Measurements from ENCODE around the gene EVA1C.
"Not testable (repeated sequence)": the region's sequence is repeated elsewhere in the genome, so short reads cannot be mapped to it uniquely, and the experiment has no call there.

Gene EVA1C

DNA sequence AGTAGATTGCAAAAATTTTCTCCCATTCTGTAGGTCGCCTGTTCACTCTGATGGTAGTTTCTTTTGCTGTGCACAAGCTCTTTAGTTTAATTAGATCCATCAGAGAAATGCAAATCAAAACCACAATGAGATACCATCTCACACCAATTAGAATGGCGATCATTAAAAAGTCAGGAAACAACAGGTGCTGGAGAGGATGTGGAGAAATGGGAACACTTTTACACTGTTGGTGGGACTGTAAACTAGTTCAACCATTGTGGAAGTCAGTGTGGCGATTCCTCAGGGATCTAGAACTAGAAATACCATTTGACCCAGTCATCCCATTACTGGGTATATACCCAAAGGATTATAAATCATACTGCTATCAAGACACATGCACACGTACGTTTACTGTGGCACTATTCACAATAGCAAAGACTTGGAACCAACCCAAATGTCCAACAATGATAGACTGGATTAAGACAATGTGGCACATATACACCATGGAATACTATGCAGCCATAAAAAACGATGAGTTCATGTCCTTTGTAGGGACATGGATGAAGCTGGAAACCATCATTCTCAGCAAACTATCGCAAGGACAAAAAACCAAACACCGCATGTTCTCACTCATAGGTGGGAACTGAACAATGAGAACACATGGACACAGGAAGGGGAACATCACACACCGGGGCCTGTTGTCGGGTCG, 21.8 kb upstream of the EVA1C start:
- not testable (repeated sequence) for DNase-seq

- DNase-seq, result no peak
These were observed 20.8 kb upstream of the EVA1C start for GRCh38 chr21:32391755-32392154.

DNA sequence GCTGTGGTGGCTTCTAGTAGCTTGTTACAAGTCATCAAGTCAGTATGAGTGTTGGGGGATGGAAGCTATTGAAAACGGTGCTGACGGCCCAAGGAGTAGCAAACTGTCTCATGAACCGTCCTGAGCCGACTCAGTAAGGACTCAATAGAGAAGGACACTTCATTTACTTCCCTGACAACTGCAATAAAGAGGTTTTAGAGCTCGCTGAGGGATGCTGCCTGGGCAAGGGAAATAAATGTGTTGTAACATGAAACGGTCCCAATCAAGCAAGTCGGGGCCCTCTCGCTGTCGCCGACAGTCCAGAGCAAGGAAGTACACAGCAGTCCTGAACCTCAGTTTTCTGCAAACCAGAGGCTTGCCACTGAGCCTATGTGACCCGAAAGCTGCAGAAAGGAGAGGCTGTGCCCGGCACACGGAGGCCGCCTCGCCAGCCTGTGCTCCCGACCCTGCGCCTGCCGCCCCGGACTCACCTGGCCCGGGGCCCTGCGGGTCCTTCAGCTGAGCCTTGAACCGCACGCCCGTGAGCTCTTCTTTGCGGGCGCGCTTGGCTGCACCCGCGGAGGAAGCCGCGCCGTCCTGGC, 20.1 kb upstream of the EVA1C start:
- DNase-seq, result no peak

DNA sequence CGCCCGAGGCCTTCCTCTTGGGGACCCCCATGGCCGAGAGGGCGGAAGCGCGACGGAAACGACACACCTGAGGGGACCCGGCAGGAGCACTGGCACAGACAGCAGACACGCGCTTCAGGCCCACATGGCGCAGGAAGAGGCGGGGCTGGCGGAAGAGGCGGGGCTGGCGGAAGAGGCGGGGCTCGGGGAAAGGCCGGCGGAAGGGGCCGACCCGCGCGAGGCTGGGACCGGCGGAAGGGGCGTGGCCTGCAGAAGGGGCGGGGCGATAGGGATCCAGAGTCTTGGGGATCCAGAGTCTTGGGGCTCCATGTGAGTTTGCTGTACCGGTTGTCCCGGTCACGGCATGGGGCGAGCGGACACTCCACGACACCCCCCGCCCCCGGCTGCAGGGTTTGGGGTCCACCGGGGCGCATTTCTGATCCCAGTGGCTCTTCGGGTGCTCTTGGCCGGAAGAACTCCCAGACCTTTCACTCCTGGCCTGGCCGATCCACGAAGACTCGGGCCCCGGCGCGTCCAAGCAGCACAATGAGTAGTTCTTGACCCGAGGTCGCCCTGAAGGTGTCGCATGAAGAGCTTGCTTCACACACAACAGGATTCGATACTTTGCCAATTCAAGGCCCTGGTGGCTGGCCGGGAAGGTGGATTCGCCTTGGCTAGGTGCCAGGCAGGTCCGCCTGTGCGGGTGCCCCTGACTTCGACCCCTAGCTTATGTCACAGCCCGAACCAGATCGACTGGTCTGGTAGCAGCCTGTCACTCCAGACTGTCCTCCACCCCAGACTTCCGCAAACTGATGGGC, 19.4 kb upstream of the EVA1C start, which contains the start of gene URB1:
URB1 (minus strand) TSS at position 133 of the 797 bp plus-strand sequence; CDS start at position 31, 102 bp downstream.
- peak; percentile 47 for DNase-seq

- no peak for DNase-seq
These were observed 18.9 kb upstream of the EVA1C start for GRCh38 chr21:32393677-32394001.

- peak; percentile 34 for DNase-seq
These were observed 9.2 kb upstream of the EVA1C start for GRCh38 chr21:32403201-32403777.

GRCh38 chr21:32406405-32406804, 6.1 kb upstream of the EVA1C start:
- no peak for DNase-seq

DNA sequence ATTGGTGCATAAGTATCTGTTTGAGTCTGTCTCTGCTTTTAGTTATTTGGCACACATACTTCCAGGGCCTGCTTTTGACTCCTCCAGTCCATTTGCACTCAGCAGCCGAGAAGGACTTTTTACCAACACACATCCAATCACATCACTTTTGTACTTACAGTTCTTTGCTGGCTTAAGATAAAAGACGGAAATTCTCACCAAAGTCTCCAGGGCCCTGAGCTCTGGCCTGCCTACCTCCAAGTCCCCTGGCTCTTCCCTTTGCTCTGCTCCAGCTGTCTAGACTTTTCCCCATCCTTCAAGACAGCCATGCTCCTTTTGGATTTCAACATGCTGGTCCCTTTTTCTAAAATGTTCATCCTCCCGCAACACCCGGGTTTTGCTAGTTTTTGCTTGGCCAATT, 2.2 kb upstream of the EVA1C start:
- no peak for DNase-seq

- DNase-seq, result no peak
These were observed 1.6 kb upstream of the EVA1C start for GRCh38 chr21:32410916-32411315.

- no peak for DNase-seq
These were observed 950 bp upstream of the EVA1C start for GRCh38 chr21:32411350-32412161.

GRCh38 chr21:32413015-32413504, 554 bp downstream of the EVA1C start:
- no peak for DNase-seq

DNA sequence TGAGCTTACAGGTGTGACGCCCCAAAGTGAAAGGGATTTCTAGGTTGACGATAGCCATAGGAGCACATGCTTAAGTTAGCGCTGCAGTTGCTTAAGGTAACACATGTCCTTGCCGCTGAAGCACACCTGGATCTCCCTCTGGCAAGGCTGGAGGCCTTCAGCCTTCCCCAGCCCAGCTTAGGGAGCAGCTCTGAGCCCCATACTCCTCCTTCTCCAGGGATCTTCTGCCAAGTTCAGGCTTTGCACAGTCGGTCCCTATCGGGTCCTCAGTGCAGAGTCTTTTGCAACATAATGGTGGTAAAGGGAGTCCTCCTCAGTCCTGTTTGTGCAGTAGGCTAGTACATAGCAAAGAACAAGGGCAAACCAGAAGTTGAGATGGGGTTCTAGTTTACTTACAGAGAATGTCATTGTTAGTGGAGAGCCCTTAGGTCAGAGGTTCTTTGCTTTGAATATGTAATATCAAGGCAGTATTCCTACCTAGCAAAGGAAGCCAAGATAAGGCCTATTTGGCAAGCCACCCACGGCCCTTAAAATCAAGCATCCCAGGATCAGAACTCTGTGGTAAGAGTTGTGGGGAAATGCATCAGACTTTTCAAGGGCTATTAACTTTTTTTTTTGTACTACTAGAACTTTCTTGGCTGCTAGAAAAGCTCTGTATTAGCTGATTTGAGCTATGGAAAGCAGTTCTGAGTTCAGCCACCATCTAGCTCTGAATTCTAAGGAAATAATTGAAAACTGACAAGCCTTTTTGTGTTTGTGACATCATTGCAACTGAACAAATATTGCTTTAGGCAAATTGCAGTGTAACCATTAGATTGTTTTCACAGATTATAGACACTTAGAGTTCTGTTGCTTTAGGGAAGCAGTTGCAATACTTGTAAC, 1.4 kb downstream of the EVA1C start:
- no peak for DNase-seq

DNA sequence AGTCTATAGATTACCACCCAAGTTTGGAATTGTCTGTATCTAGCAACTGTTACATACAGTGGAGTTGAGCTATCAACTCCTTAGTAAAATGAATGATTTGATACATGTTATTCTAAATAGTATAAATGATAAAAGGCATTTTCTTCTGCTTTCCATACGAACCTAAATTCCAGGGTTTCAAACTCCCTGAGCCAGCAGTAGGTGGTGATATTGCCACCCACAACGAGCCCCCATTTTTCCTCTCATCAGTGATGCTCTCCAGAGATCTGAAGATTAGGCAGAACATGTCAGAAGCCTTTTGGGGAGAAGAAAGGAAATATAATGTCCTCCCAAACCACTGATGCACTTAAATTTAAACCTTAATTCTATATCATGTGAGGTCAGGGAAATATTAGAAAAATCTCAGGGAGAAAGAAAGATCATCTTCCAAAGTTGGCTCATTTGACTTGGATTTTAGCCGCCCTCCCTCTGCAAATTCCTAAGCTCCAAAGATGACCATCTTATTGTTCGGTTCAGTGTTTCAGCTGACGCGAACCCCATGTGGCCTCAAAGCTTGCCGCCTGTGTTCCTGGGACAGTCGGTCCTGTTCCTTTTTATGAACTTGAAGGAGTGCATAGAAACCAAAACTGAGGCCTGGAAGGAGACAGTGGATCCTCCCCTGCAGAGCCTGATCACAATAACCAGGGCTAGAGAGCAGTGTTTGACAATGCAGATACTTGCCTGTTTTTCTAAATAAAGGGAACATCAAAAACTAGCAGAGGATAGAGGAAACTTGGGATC, 2.3 kb downstream of the EVA1C start:
- DNase-seq, result no peak

DNA sequence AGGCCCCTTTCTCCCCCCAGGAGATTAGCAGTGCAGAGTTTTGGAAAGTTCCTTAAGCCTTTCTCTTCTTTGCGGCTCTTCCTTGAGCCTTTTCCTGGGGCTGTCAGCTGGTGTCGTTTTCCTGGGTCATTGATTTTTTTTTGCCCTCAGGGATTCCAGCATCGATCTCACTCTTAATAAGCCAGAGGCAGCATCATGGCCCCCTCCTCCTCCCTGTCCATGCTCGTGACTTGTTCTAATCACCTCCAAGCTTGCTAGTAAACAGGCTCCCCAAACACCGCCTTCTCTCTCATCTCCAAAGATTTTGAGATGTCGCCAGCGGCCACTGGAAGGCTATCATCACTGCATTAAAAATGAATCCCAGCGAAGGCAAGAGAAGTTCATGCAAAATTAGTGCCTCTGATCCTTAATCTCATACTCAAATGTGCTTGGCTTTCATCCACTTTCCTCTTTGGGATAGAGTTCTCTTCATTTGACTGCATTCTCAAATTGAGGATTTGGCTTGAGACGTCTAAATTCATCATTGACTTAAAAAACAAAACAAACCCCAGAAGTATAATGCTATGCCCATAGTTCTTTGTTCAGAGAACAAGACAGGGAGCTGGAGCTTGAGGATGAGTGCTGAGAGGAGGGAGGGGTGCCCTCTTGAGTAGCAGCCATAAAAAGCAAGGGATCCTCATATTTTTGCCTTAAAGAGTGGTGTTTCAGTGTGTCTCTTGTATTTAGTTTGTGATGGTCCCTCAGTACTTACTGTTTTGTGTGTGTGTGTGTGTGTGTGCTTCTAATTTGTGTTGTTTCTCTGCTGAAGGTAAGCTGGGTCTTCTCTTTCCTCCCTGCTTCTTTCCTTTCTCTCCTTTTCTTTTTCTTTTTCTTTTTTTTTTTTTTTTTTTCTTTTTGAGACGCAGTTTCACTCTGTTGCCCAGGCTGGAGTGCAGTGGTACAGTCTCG, 3.2 kb downstream of the EVA1C start:
- DNase-seq, result no peak

DNA sequence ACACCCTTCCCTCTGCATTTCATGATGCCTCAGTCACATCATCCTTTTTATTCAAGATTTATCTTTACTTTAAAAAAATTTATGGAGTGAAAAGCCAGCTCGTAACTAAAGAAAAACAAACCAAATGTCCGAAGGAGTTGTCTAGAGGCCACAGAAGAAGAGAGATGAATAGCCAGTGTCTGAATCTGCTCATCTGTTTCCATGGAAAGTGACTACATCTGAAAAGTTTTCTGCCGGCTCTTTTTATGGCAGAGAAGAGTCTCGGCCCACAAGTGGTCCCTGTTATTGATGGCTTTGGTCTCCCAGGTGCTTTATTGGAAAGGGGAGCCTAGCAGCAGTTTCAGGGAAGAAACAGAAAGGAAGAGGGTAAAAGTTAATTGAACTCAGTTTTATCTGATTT, 5.6 kb downstream of the EVA1C start:
- DNase-seq, result no peak

GRCh38 chr21:32422064-32422463, 9.6 kb downstream of the EVA1C start:
- no peak for DNase-seq

DNA sequence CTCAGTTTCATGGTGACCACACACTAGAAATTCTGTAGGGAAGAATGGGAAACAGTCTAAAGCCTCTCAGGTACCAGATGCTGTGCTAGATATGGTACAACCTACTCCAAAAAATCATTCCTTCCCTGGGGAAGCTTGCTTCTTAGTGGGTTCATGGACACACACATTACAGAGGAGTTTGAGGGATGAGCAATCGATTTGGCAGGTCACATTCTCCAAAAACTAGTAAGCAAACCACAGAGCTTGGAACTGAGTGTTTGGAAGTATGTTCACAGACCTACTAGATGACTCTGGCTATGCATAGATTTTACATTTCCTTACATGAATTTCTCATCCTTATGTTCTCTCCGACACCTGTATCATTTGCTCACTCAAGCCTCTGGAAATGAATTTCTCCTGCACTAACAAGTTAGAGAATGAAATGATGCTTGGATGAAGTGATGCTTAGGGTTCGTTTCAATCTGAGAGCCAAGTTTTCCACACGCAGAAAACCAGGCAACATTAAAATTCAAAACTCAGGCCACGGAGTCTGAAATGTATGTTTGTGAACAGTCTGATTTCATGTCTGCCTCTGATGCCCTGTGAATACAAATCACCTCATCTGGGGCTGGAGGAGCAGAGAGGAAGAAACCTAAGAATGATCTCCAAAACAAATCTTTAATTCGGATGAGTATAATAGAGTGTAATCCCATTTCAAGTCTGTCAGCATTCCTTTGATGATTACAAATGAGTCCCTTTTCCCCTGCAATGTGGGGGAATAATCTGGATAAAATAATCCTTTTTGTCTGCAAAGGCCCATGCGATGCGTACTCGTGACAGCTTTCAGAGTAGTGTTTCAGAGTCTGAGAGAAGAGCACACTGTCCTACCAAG, 11.0 kb downstream of the EVA1C start:
- DNase-seq, result no peak

GRCh38 chr21:32424191-32424535, 11.7 kb downstream of the EVA1C start:
- DNase-seq, result no peak

DNA sequence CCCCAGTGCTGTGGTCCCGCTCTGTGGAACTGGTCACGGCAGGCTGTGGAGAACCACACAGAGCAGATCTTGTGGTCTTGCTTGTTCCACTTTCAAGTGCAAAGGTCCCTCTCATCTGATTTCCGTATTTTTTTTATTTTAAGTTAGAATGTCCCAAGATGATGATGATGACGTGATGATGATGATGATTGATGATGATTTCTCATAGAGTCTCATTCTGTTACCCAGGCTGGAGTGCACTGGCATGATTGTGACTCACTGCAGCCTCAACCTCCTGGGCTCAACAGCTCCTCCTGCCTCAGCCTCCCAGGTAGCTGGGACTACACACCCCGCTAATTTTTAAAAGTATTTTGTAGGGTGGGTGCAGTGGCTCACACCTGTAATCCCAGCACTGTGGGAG, 12.2 kb downstream of the EVA1C start:
- no peak for DNase-seq
